ENCODE measurements around the gene TTYH3.

TTYH3 gene

DNA sequence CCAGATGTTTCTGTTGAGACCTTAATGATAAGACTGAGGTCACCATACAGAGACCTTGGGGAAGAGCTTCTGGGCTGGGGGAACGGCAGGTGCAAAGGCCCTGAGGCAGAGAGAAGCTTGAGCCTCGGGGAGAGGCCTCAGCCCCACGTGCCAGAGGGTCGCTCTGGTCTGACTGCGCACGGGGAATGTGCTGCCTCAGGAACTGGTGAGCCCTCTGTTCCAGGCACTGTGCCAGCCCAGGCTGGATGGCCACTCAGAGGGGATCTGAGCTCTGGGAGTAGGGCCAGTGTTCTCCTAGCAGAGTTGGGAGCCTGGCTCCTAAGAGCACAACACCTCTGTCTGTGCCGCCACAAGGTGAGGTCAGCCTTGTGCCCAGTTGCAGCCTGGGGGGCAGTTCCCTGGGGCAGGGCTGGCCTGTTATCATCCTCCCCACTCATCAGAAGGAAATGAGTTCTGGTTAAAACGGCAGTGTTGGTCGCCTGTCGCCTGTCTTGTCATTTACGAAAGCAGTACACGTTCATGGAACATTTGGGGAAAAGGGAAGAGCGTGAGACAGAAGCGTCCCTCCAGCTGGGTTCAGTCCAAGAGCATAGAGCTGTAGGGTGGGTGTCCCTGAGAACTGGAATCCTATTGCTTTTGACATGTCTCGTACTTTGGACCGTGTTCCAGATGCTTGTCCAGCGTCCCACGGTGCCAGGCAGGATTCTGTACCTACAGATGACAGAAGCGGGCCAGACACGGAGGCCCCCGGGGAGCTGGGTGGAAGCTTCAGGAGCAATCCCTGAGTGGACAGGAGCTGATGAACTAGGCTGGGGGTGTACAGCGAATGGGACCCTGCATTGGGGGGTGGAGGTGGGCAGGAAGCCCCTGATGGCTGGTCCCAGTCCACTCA, 4.3 kb downstream of the TTYH3 start:
- peak; percentile 62 for DNase-seq

DNA sequence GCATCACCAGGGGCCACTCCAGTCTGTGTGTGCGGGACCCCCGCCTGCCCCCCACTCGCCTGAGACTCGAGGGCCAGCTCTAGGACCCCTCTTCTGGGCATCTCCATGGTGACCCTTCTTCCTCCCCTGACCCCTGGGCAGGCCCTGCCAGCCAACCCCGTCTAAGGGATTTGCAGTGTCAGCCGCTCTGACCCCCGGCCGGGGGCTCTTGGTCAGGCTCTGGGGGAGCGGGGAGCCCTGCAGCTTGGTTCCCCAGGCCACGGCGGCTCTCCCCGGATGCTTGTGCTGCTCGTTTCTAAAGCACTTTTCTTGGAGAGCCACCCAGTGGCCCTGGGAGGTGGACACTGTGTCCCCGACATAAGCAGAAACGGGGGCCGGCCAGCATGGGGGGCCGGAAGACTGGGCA, 5.3 kb downstream of the TTYH3 start:
- DNase-seq, result no peak

DNA sequence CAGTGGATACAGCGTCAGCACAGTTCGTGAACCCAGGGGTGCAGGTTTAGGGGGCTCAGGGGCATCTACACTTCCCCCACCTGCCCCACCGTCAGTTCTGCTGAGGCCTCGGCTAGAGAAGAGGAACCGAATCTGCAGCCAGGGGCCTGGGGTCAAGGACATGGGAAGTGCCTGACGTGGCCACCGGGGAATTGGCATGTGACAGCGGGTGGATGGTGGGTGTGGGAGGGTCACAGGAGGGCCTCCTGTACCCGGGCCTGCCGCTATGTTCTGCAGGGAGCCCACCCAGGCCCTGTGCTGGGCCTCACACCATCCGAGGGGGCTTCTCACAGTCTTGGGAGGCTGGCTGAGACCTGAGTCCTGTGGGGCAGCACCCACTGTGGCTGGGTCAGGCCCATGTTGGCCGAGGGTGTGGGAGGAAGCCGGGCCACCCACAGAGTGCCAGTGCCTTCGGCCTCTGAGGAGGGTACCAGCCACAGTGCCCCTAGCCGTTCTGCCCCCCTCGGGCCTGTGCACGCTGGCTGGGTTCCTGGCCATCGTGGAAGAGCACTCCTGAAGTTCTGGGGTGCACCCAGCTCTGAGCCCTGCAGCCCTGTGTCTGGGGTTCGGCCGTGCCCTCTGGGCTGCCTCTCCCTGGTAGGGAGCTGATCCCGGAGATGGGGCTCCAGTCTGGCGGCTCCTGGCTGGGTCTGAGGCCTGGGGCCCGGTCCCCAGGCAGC, 5.9 kb downstream of the TTYH3 start:
- peak; percentile 63 for DNase-seq

DNA sequence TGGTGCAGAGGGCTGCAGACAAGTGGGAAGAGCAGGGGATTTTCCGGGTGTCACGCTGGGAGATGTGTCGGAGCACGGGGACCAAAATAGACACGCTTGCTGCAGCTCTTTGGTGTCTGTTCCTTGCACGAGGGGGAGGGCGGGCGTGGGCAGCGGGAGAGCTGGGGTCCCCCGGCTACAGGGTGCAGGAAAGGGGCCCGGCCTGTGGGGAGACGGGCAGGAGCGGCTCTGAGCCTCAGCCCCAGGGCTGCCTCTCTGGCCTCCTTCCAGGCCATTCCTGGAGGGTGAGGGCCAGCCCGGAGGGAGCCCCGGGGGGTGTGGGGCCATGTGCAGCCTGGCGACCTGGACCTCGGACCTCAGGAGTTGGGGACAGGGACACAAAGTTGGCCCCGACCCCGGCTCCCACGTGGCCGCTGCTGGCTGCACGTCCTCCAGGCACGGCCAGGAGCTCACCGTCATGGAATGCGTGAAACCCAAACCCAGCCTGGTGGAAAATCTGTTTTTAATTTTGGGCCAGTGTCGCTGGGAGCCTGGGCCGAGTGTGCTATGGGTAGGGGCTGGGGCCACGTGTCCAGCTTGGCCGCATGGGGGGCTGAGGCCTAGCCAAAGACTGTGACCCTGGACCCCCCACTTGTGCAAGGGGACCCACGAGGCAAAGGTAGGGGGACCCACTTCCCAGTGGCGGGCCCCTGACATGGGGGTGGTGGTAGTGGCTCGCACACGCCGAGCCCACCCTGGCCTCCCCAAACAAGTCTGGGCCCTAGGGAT, 6.6 kb downstream of the TTYH3 start:
- DNase-seq, result peak; percentile 86

DNA sequence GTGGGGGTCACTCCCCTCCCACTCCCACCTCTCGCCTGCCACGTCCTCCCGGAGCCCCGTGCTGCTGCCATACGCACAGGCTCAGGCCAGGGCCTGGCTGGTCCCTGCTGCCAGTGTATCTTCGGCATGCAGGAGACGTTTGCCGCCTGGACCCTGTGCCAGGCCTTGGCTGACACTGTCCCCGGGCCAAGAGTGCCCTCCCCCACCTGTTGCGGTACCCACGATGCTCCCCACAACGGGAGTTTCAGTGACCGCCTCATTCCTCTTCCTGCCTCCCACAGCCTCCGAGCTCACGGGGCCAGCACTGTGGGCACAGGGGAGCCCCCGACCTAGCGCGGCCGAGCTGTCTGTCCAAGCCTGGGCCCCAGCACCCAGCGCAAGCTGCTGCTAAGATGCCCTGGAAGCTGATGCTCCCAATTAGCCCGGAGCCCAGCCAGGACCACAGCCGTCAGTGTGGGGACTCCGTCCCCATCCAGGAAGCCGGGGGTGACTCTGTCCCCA, 7.4 kb downstream of the TTYH3 start:
- no peak for DNase-seq

DNA sequence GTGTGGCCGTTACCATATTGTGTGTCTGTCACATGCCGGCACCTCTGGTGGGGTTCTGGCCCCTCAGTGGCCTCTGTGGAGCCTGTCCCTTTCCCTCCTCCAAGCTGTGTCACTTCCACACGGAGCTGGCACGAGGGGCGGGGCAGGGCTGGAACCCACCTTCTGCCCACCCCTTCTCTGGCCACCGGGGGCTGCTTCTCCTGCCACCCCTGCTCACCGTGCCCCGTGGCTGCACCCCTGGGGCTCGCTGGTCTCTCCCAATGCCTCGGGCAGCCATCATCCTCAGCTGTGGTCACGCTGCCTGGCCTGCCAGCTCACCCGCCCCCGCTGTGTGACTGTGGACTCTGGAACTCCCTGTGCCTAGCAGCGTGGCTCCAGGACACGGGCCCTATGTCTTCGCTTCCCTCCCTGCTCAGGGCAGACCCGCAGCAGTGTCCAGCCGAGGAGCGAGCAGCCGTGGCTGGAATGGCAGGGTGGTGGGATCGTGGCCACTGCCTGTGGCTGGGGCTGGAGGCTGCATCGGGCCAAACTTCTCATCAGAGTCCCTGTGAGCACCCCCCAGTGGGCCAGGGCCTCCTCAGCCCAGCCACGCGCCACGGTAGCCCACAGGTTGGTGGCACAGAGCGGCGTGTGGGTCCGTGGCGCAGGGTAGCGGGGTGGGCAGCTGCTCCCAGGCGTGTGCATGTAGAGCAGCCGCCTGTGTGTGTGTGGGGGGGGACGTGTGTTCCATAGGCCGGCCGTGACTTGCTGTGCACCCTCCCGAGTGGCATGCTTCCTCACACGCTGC, 8.1 kb downstream of the TTYH3 start:
- DNase-seq, result no peak

DNA sequence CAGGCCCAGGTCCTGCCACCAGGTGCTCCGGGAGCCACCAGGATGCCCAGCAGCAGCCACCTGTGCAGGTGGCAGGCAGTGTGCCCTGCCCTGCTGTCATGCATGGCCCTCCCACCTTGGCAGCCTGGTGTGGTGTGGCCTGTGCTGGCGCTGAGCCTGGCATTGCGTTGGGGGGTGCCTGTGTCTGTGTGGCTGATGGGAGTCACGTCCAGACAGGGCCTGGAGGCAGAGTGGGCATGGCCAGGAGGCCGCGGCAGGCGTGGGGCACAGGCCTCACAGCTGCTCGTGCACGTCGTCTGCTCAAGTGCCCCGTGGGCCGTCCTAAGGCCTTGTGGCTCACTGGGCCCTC, 8.7 kb downstream of the TTYH3 start:
- peak; percentile 60 for DNase-seq

DNA sequence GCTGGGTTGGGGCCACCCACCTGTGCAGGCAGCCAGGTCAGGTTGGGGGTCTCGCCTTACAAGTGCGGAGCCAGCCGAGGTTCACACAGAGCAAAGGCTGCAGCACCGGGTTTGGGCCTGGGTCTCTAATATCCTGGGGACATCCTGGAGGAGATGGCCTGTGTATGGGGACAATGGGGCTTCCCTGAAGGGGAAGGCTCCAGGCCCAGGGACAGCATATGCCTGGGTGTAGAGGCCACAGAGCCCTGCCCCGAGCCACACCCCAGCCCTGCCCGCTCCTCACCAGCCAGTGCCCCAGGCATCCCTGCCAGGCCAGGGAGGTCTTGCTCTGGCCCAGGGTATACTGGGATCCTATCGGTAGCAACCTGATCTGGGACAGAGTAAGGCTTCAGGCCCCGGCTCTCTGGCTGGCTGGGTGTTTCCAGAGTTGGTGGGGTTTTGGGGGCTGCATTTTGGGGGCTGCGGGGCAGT, 9.1 kb downstream of the TTYH3 start:
- DNase-seq, result peak; percentile 51

DNA sequence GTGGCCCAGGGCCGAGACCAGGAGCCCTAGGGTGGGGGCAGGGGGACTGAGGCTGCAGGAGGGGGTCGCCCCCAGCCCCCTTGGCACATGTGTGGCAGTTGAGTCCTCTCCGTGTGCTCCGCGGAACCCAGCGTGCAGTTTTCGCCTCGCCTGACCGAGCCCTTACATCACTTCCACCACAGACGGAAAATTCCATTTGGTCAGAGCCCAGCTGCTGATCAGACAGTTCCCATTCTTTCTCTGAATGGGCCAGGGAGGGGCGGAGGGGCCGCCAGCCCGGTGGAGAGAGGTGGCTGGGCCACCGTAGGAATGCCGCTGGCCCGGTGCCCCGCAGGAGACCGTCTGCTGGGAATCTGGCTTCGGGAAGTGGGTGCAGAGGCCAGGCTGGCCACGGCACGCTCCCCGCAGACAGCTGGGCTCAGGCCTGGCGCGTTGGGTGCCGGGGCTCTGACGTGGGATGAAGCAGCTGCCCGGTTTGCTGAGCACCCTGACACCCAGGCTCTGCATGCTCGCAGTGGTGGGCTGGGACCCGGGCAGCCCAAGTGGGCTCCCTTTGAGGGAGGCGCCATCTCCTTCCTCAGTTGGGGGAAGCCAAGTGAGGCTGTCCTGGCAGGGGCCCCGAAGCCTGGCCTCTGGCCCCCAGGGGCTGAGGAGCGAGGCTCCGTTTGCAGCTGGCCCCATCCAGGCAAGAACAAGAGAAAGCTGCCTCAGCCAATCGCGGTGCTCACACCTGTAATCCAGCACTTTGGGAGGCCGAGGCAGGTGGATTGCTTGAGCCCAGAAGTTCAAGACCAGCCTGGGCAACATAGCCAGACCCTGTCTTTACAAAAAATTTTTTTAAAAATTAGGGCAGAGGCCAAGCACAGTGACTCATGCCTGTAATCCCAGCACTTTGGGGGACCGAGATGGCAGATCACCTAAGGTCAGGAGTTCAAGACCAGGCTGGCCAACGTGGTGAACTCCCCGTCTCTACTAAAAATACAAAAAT, 9.9 kb downstream of the TTYH3 start:
- DNase-seq, result peak; percentile 96

DNA sequence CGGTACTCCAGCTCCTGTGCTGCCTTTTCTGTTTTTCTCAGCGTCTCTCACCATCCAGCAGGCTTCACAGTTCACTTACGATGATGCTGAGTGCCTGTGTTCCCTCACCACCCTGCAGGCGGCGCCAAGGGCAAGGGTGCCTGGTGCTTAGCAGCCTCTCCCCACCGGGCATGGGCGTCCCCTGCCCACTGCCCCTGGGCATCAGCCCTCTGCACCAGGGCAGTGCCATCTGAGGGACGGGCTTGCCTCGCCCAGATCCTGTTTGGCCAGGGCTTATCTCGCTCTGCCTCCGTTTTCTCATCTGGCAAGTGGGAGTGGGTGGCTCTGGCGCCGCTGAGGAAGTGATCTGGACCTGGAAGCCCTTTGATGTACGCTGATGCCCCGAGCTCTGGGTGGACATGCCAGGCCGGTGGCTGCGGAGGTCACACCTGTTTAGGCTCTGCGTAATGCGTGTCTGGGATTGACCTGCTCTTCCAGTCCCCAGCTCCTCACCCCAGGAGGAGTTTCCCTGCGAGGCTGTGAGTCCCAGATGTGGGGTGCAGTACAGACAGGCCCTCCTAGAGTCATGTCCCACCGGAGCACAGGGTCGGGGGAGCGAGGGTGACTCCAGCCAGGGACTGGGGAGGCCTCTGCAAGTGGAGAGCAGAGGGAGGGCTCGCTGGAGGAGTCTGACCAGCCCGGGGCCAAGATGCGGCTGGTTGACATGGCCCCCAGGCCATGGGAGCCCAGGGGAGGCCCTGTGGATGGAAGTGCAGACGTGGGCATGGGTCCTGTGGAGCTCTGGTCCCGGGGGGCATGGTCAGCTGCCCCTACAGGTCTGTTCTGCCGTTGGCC, 11.8 kb downstream of the TTYH3 start:
- DNase-seq, result no peak

DNA sequence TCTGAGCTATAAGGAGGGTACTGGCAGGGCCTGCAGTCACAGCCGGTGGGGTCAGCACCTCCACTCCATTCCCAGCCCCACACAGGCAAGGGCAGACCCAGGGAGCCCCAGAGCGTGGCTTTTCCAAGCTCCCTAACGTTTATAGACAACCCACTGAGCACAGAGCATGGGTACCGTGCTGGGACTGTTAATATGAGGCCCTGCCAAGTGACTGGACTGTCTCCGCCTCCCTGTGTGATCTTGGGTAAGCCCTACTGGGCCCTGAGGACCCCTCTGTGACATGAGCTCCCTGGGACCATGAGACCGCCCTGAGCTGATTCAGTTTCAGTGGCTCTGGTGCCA, 12.4 kb downstream of the TTYH3 start:
- DNase-seq, result no peak

DNA sequence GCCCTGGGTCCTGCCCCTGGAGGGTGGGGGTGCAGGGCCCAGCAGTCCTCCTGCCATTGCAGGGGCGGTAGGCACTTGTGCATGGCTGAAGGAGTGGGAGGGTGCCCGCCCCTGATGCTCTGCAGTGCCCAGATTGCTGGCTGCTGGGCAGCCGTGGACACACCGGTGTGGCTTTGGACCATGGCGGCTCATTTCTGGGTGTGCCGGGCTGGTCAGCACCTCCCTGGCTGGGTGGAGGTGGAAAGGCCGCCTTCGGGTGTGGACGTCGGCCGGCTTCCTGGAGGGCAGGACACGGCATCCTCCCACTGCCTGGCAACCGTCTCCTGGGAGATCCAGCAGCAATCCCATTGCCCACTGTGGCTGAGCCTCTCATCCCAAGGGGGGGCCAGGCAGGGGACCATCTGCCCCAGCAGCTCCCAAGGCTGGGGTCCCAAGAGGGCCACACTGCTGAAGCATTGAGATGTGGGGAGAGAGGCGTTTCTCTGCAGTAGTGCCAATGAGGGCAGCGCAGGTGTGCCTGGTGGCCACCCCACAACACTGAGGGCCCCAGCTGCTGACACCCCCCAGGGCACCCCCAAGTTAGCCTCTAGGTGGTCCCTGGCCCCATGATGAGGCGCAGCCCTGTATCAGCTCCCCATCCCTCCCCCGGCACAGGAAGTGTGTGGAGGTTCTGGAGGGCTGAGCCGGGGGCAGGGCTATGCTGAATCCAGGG, 12.9 kb downstream of the TTYH3 start:
- no peak for DNase-seq

DNA sequence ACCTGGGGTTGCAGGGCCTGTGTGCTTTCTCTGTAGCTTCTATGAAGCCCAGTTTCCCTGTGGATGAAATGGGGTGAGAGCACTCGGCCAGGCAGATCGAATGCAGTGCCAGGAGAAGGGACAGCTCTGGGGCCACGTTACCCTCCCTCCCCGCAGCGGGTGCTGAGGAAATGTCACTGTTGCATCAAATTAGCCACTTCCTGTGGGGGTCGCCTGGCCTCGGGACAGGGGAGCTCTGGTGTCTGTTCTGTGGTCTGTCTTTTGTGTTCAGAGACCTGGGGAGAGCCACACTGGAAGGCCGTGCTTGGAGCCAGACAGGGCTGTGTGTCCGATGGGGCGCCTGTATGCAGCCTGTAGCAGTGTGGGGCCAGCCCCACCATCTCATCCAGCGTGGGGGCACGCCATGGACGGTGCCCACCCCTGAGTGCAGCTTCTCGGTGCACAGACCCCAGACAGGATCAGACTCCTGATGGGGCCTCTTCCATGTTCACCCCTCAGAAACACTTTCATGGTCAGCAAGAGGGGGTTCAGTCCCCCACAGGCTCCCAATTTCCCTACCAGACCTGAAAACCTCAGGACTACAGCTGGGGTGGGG, 13.6 kb downstream of the TTYH3 start:
- no peak for DNase-seq

DNA sequence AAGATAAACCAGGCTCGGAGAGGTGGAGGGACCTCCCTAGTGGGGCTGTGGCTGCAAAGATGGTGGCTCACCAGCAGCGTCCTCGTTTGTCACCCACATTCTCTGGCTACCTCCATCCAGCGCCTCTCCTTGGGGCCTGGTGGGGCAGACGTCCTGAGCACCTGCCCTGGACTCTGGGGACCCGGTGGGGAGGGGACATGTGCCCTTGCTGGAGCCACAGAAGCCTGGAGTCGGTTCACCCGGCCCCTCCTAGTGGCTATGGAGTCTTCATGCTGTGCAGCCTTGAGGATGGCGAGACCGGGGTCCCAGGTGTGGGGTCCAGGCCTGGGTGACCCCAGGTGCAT, 14.5 kb downstream of the TTYH3 start:
- no peak for DNase-seq

DNA sequence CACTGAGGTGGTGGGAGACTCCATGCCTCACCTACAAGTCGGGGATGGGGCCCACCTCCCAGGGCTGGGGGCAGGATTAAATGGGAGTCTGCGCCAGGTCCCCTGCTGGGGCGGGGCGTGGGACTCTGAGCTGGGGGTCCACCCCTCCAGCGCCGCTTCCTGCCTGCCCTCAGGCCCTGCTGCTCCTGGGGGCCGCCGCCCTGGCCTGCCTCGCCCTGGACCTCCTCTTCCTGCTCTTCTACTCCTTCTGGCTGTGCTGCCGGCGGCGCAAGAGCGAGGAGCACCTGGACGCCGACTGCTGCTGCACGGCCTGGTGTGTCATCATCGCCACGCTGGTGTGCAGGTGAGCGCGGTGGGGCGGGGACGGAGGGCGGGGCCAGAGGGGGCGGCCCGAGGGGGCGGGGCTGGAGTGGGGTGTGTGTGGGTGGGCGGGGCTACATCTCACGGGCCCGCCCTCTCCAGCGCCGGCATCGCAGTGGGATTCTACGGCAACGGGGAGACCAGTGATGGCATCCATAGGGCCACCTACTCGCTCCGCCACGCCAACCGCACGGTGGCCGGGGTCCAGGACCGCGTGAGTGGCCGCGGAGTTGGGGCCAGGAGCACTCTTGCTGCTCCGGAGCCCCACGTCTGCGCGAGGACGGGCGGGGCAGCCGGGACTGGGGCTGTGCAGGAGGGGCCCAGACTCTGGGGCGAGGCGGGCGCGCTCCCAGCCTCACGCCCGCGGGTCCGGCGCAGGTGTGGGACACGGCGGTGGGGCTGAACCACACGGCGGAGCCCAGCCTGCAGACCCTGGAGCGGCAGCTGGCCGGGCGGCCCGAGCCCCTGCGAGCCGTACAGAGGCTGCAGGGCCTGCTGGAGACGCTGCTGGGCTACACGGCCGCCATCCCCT, 15.1 kb downstream of the TTYH3 start:
- no peak for DNase-seq

DNA sequence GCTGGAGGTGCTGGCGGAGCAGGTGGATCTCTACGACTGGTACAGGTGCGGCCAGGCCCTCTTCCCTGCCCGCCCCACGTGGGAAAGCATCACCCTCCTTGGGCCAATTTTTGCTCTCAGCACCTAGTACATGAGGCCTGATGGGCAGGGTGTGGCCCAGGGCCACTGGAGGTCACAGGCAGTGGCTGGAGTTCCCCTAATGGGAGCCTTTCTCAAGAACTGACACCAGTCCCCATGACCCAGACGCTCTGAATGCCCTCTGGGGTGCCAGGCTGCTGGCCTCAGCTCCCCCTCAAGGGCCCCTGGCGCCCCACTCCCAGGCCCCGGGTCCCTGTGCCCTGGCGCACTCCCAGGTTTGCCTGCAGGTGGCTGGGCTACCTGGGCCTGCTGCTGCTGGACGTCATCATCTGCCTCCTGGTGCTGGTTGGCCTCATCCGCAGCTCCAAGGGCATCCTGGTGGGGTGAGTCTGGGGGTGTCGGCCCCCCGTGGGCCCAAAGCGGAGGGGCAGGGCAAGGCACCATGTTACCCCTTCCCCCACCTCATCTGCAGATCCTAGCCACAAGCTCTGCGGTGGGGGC, 15.9 kb downstream of the TTYH3 start:
- DNase-seq, result no peak

DNA sequence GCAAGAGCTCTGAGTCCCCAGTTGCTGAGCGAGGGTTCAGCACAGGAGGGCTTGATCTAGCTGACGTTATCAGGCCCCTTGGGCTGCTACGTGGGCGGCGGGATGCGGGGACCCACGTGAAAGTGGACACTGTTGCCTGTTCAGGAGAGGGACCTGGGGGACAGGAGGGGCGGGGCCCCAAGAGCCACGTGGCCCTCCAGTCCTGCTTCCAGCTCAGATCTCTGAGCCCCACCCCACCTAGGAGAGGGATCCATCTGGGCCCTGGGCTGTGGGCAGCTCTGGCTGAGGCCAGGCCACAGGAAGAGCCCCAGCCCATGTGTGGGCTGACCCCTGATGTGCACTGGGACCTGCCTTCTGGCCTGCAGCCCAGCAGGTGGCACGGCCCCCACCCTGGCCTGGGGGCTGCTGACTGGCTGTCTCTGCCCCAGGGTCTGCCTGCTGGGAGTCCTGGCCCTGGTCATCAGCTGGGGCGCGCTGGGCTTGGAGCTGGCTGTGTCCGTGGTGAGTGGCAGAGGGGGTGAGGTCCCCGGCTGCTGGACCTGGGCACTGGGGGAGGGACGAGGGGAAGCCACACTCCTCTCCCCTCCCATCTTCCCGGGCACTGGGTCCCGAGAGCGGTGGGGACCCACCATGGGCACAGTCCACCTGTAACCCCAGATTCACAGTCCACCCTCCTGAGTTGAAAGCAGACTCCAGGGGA, 17.5 kb downstream of the TTYH3 start:
- DNase-seq, result no peak
